RWPE1 (cell line): ENCODE data around the gene CCKAR.

Experiments
- CTCF ChIA-PET: fragments of 350-600 bp; sonication (Branson Sonifier 250); formaldehyde crosslinking; extraction: SDS; loops from one replicate; lab custom pipeline; 2021; lab: Yijun Ruan, JAX
- POLR2A ChIA-PET: fragments of 400-600 bp; formaldehyde crosslinking; extraction: SDS; loops from one replicate; lab custom pipeline; 2020; ENCODE audit warnings: antibody characterized with exemption; ENCODE audit not compliant: low non-redundant PET; lab: Yijun Ruan, JAX
- DNase-seq: peaks from one replicate; pipeline ENCODE4 v3.0.0; 2012; ENCODE audit warnings: low spot score
- H3K27ac ChIP-seq: fragments of 450-650 bp; 2 replicates; pipeline ENCODE4 v1.5.1; 2017
- TF ChIP-seq, protein P1 (sequence below): fragments of 450-650 bp; conservative IDR thresholded peaks from 2 replicates; pipeline ENCODE4 v1.5.1; 2017; ENCODE audit warnings: low read depth, mild to moderate bottlenecking

The CCKAR gene

DNA sequence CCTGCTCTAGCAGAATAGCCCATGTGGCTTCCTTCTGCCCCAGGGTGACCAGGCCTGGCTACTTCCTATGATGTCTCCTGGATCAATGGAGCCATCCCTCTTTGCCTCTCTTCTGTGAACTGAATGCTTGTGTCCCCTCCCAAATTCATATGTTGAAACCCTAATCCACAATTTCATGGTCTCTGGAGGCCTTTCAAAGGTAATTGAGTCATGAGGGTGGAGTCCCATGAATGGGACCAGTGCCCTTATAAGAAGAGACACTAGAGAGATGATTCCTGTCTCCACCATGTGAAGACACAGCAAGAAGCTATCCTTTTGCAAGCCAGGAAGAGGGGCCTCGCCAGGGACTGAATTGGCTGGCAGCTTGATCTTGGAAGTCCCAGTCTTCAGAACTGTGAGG lies 18.4 kb downstream of the CCKAR start:
- ChIA-PET CTCF (interaction anchor here (0.6 kb wide), 1 partner anchor 441 kb away, joined by 3 read pairs; no protein-coding TSS in a partner anchor), POLR2A (no interaction called here)
- H3K27ac ChIP-seq: no peak overlapping the region
- no peak for DNase-seq
- TF ChIP-seq, protein P1, sequence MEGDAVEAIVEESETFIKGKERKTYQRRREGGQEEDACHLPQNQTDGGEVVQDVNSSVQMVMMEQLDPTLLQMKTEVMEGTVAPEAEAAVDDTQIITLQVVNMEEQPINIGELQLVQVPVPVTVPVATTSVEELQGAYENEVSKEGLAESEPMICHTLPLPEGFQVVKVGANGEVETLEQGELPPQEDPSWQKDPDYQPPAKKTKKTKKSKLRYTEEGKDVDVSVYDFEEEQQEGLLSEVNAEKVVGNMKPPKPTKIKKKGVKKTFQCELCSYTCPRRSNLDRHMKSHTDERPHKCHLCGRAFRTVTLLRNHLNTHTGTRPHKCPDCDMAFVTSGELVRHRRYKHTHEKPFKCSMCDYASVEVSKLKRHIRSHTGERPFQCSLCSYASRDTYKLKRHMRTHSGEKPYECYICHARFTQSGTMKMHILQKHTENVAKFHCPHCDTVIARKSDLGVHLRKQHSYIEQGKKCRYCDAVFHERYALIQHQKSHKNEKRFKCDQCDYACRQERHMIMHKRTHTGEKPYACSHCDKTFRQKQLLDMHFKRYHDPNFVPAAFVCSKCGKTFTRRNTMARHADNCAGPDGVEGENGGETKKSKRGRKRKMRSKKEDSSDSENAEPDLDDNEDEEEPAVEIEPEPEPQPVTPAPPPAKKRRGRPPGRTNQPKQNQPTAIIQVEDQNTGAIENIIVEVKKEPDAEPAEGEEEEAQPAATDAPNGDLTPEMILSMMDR: no peak

DNA sequence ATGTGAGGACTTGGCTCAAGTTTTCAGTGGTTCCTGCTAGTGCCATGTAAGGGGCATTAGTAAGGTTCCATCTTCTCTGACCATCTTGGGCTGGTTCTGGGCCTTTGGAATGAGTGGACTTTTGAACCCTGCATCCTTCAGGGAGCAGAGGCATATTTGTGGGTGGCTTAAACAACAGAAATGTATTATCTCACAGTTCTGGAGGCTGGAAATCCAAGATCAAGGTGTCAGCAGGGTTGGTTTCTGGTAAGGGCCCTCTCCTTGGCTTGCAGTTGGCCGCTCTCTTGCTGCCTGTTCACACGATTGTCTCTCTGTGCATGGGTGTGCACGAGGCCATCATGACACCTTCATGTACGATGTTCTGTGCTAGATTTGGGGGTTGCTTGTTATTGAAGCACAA lies 21.3 kb downstream of the CCKAR start:
- POLR2A ChIA-PET: no interaction called here
- CTCF ChIA-PET: no interaction called here
- DNase-seq: no peak
- TF ChIP-seq, protein P1: no peak
- no peak overlapping the region for H3K27ac ChIP-seq

DNA sequence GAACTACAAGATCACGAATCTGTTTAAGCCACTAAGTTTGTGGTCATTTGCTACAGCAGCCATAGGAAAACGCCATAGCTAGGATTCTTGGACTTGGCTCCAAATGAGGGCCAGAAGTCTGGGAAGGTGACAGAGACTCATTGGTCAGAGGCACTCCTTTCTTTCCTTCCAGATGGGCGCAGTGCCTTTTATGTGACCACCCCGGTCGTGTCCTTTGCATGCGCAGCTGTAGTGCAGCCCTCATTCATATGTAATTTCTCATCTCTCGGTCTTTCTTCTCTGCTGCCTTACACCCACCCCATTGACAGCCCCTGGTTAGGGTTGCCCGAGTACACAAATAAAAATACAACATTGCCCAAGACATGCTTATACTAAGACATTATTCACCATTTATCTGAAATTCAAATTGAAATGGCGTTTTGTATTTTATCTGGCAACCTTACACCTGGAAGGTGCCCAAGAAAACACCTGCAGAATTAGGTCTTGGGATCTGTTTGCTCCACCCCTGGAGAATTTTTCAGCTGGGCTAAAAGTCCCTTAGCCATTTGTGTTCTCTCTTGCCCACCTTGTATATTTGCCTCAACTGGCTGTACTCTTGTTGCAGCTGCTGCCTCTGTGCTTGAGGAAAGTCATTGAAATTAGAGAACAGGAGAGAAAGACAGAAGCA lies 21.9 kb downstream of the CCKAR start:
- DNase-seq: no peak
- no peak overlapping the region for H3K27ac ChIP-seq
- ChIA-PET CTCF (no interaction called here), POLR2A (no interaction called here)
- TF ChIP-seq, protein P1: no peak

DNA sequence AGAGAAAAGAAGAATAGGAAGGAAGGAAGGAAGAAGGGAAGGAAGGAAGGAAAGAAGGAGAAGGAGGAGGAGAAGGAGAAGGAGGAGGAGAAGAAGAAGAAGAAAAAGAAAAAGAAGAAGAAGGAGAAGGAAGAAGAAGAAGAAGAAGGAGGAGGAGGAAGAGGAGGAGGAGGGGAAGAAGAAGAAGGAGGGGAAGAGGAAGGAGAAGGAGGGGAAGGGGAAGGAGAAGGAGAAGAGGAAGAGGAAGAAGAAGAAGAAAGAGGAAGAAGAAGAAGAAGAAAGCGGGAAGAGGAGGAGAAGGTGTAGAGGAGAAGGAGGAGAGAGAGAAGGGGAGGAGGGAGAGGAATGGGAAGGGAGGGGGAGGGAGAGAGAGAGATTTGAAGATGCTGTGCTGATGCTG lies 22.6 kb downstream of the CCKAR start:
- no peak overlapping the region for H3K27ac ChIP-seq
- DNase-seq: no peak
- TF ChIP-seq, protein P1: no peak
- CTCF ChIA-PET: no interaction called here
- POLR2A ChIA-PET: no interaction called here

DNA sequence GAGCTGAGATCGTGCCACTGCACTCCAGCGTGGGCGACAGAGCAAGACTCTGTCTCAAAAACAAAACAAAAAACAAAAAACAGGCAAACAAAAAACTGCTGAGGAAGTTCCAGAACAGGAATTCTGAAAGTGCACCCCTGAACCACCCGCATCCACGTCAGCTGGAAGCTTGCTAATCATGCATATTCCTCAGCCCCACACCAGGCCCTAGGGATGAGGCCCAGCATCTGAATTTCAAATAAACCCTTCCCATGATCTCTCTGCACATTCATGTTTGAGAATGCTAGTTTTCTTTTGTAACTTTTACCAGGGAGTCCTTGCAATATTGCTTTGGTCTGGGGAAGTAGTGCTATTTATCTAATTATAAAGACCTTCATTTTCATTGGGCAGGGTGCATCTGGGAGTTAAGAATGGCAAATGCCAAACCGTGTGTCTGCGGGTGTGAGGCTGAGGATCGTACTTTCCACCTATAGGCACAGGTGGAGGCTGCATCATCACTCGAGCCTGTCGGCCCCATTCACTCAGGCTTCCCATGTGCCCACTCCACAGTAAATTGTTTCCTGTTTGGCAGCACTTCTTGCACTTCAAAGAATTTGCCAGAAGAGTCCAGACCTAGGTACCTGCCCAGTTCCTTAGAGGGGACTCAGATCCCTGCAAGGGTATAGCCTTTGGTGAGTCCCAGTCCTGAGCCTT lies 23.6 kb downstream of the CCKAR start:
- DNase-seq: no peak
- ChIA-PET CTCF (interaction anchor here (0.6 kb wide), 1 partner anchor 378 kb away, joined by 5 read pairs; no protein-coding TSS in a partner anchor), POLR2A (no interaction called here)
- TF ChIP-seq, protein P1: no peak
- H3K27ac ChIP-seq: no peak overlapping the region

- H3K27ac ChIP-seq: no peak overlapping the region
- TF ChIP-seq, protein P1: no peak
- no peak for DNase-seq
- ChIA-PET POLR2A (no interaction called here), CTCF (interaction anchor here (0.6 to 0.7 kb wide), 2 partner anchors 26 to 36 kb away, joined by 3 to 4 read pairs; no protein-coding TSS in a partner anchor)
These were observed 25.7 kb downstream of the CCKAR start for GRCh38 chr4:26464420-26465095.
